ENCODE results near the gene PCNA.
A peak's percentile ranks its signal among the peaks of the same experiment; 100 is the strongest.
"Not testable (repeated sequence)": the region's sequence is repeated elsewhere in the genome, so short reads cannot be mapped to it uniquely, and the experiment has no call there.

PCNA gene

GRCh38 chr20:5141615-5142014, 21.9 kb upstream of the PCNA start:
- no peak for DNase-seq

- DNase-seq, result no peak
Measured at GRCh38 chr20:5140195-5140594, 20.4 kb upstream of the PCNA start.

GRCh38 chr20:5136096-5136495, 16.3 kb upstream of the PCNA start:
- DNase-seq, result no peak

- DNase-seq, result no peak
Measured at GRCh38 chr20:5135363-5136012, 15.7 kb upstream of the PCNA start.

- no peak for DNase-seq
Measured at GRCh38 chr20:5133998-5134397, 14.2 kb upstream of the PCNA start.

- DNase-seq, result no peak
Measured at GRCh38 chr20:5131502-5131901, 11.7 kb upstream of the PCNA start.

GRCh38 chr20:5128886-5129285, 9.1 kb upstream of the PCNA start:
- DNase-seq, result no peak

GRCh38 chr20:5127859-5128424, 8.2 kb upstream of the PCNA start:
- DNase-seq, result no peak

GRCh38 chr20:5127204-5127858, 7.6 kb upstream of the PCNA start:
- peak; percentile 67 for DNase-seq

GRCh38 chr20:5126512-5127203, 6.9 kb upstream of the PCNA start, which contains the start of gene CDS2:
Gene CDS2 (plus strand): TSS chr20:5127008. CDS start chr20:5127093, 85 bp downstream.
- peak; percentile 100 for DNase-seq

- DNase-seq, result no peak
Measured at GRCh38 chr20:5122873-5123260, 3.1 kb upstream of the PCNA start.

- no peak for DNase-seq
Measured at GRCh38 chr20:5120185-5120476, 373 bp upstream of the PCNA start.

GRCh38 chr20:5119143-5119434, 669 bp downstream of the PCNA start:
- DNase-seq, result no peak

- no peak for DNase-seq
Measured at GRCh38 chr20:5118220-5119142, 1.3 kb downstream of the PCNA start.

- DNase-seq, result no peak
Measured at GRCh38 chr20:5116875-5117274, 2.9 kb downstream of the PCNA start.

- no peak for DNase-seq
Measured at GRCh38 chr20:5114403-5114802, 5.4 kb downstream of the PCNA start.

GRCh38 chr20:5113615-5113986, 6.2 kb downstream of the PCNA start:
- DNase-seq, result no peak

GRCh38 chr20:5109276-5109675, 10.5 kb downstream of the PCNA start:
- no peak for DNase-seq

GRCh38 chr20:5104479-5104878, 15.3 kb downstream of the PCNA start:
- no peak for DNase-seq

GRCh38 chr20:5100684-5101347, 18.9 kb downstream of the PCNA start:
- peak; percentile 63 for DNase-seq

- not testable (repeated sequence) for DNase-seq
Measured at GRCh38 chr20:5099909-5100308, 19.8 kb downstream of the PCNA start.

GRCh38 chr20:5099009-5099408, 20.7 kb downstream of the PCNA start:
- DNase-seq, result not testable (repeated sequence)

GRCh38 chr20:5096463-5096862, 23.3 kb downstream of the PCNA start:
- DNase-seq, result no peak

Data from stimulated activated naive CD4-positive, alpha-beta T cell treated with Interleukin-2 at 50 U/mL for 16 hours (primary cell).